H9 (cell line): ENCODE measurements around the gene SEPTIN12. TPM values are rescaled to one million over a fixed set of nuclear protein-coding genes. Genes with fewer than 3 reads are reported as not detected.

Experiments used
- DNase-seq: peaks from one replicate; pipeline ENCODE4 v3.0.0-alpha.2; 2017
- H2AFZ ChIP-seq: one replicate; pipeline ENCODE4 v1.6.1; 2013; ENCODE audit warnings: mild to moderate bottlenecking, low read length, control low read depth, moderate library complexity
- H2AK5ac ChIP-seq: 2 replicates; pipeline ENCODE4 v1.6.1; 2013; ENCODE audit warnings: low read length, control low read depth, mixed read lengths; ENCODE audit not compliant: insufficient read length
- H2BK120ac ChIP-seq: one replicate; pipeline ENCODE4 v1.6.1; 2013; ENCODE audit warnings: low read depth, mild to moderate bottlenecking, low read length, control low read depth, inconsistent platforms; ENCODE audit not compliant: poor library complexity, severe bottlenecking
- H2BK12ac ChIP-seq: 2 replicates; pipeline ENCODE4 v1.6.1; 2013; ENCODE audit warnings: low read length, control low read depth, mixed read lengths, low read depth; ENCODE audit not compliant: insufficient read length
- H2BK15ac ChIP-seq: 2 replicates; pipeline ENCODE4 v1.6.1; 2013; ENCODE audit warnings: low read depth, low read length, control low read depth
- H2BK20ac ChIP-seq: one replicate; pipeline ENCODE4 v1.6.1; 2013; ENCODE audit warnings: low read depth, mild to moderate bottlenecking, low read length, control low read depth, inconsistent platforms; ENCODE audit not compliant: poor library complexity, severe bottlenecking
- H2BK5ac ChIP-seq: 2 replicates; pipeline ENCODE4 v1.6.1; 2013; ENCODE audit warnings: low read length, control low read depth, mixed read lengths; ENCODE audit not compliant: insufficient read length
- H3K14ac ChIP-seq: 2 replicates; pipeline ENCODE4 v1.6.1; 2013; ENCODE audit warnings: low read length, control low read depth; ENCODE audit not compliant: insufficient read depth
- H3K18ac ChIP-seq: 2 replicates; pipeline ENCODE4 v1.6.1; 2013; ENCODE audit warnings: low read depth, mild to moderate bottlenecking, mixed read lengths, low read length, control low read depth; ENCODE audit not compliant: insufficient read length
- H3K23ac ChIP-seq: 2 replicates; pipeline ENCODE4 v1.6.1; 2013; ENCODE audit warnings: low read length, control low read depth, mixed read lengths, low read depth; ENCODE audit not compliant: insufficient read length
- H3K23me2 ChIP-seq: 2 replicates; pipeline ENCODE4 v1.6.1; 2013; ENCODE audit warnings: low read depth, mild to moderate bottlenecking, mixed read lengths, low read length, control low read depth; ENCODE audit not compliant: insufficient read length, poor library complexity, severe bottlenecking
- H3K27ac ChIP-seq: 2 replicates; pipeline ENCODE4 v1.5.1; 2013; ENCODE audit warnings: low read length, control low read depth, mixed read lengths, low read depth; ENCODE audit not compliant: insufficient read length
- H3K27me3 ChIP-seq: 2 replicates; pipeline ENCODE4 v1.6.1; 2013; ENCODE audit warnings: low read length, control low read depth, inconsistent platforms; ENCODE audit not compliant: insufficient read depth
- H3K4ac ChIP-seq: 2 replicates; pipeline ENCODE4 v1.6.1; 2013; ENCODE audit warnings: low read depth, mild to moderate bottlenecking, control low read depth, inconsistent platforms, low read length, moderate library complexity
- H3K4me1 ChIP-seq: 2 replicates; pipeline ENCODE4 v1.6.1; 2013; ENCODE audit warnings: low read length, control low read depth, inconsistent platforms; ENCODE audit not compliant: insufficient read depth
- H3K4me2 ChIP-seq: 2 replicates; pipeline ENCODE4 v1.6.1; 2013; ENCODE audit warnings: low read length, control low read depth, mixed read lengths; ENCODE audit not compliant: insufficient read length, insufficient read depth
- H3K56ac ChIP-seq: 2 replicates; pipeline ENCODE4 v1.6.1; 2013; ENCODE audit warnings: low read depth, mild to moderate bottlenecking, mixed read lengths, low read length, control low read depth; ENCODE audit not compliant: insufficient read length
- H3K79me1 ChIP-seq: 2 replicates; pipeline ENCODE4 v1.6.1; 2013; ENCODE audit warnings: low read depth, mild to moderate bottlenecking, moderate library complexity, low read length, control low read depth, inconsistent platforms; ENCODE audit not compliant: insufficient read depth, poor library complexity, severe bottlenecking
- H3K79me2 ChIP-seq: 2 replicates; pipeline ENCODE4 v1.6.1; 2013; ENCODE audit warnings: low read length, control low read depth, inconsistent platforms; ENCODE audit not compliant: insufficient read depth
- H3K9ac ChIP-seq: 2 replicates; pipeline ENCODE4 v1.6.1; 2013; ENCODE audit warnings: low read length, control low read depth, mixed read lengths; ENCODE audit not compliant: insufficient read length; ENCODE audit errors: extremely low read depth
- H3K9me3 ChIP-seq: one replicate; pipeline ENCODE4 v1.6.1; 2013; ENCODE audit warnings: low read depth, low read length, inconsistent platforms; ENCODE audit not compliant: control insufficient read depth
- H3T11ph ChIP-seq: one replicate; pipeline ENCODE4 v1.6.1; 2013; ENCODE audit warnings: mild to moderate bottlenecking, low read length, control low read depth, inconsistent platforms
- H4K20me1 ChIP-seq: one replicate; pipeline ENCODE4 v1.6.1; 2013; ENCODE audit not compliant: control insufficient read depth, insufficient read length, insufficient read depth
- H4K5ac ChIP-seq: 2 replicates; pipeline ENCODE4 v1.6.1; 2013; ENCODE audit warnings: low read depth, mild to moderate bottlenecking, mixed read lengths, low read length, control low read depth; ENCODE audit not compliant: insufficient read length
- H4K8ac ChIP-seq: replicated peaks from 2 replicates; pipeline ENCODE4 v1.6.1; 2013; ENCODE audit warnings: low read length, control low read depth, mixed read lengths, low read depth; ENCODE audit not compliant: insufficient read length
- H4K91ac ChIP-seq: 2 replicates; pipeline ENCODE4 v1.6.1; 2013; ENCODE audit warnings: low read depth, mild to moderate bottlenecking, moderate library complexity, mixed read lengths, low read length, control low read depth; ENCODE audit not compliant: insufficient read length
- H3K27ac Mint-ChIP-seq, 3 experiments: 2 replicates in 2 of 3; 3 replicates in 1 of 3; pipeline ENCODE4 v1.8.0; 2020 to 2021; ENCODE audit warnings: mixed read lengths in 3 of 3, mild to moderate bottlenecking in 1 of 3, moderate library complexity in 1 of 3
- H3K27me3 Mint-ChIP-seq: 2 replicates; pipeline ENCODE4 v1.8.0; 2021; ENCODE audit warnings: low read depth, mild to moderate bottlenecking, moderate library complexity, mixed read lengths
- H3K36me3 Mint-ChIP-seq, 3 experiments: 2 replicates in 2 of 3; 3 replicates in 1 of 3; pipeline ENCODE4 v1.8.0; 2020 to 2021; ENCODE audit warnings: low read depth in 3 of 3, mixed read lengths in 3 of 3; ENCODE audit not compliant: insufficient read depth in 1 of 3
- H3K4me1 Mint-ChIP-seq, 2 experiments: 2 replicates each; pipeline ENCODE4 v1.8.0; 2020; ENCODE audit warnings: mixed read lengths in 2 of 2
- H3K4me3 Mint-ChIP-seq, 2 experiments: 2 replicates in 1 of 2; 3 replicates in 1 of 2; pipeline ENCODE4 v1.8.0; 2020 to 2021; ENCODE audit warnings: mild to moderate bottlenecking in 2 of 2, mixed read lengths in 2 of 2, moderate library complexity in 1 of 2
- H3K9me3 Mint-ChIP-seq, 2 experiments: 2 replicates in 1 of 2; 3 replicates in 1 of 2; pipeline ENCODE4 v1.8.0; 2020; ENCODE audit warnings: mild to moderate bottlenecking in 2 of 2, mixed read lengths in 2 of 2, moderate library complexity in 1 of 2
- WGBS: extraction: QIAGEN DNeasy Blood & Tissue Kit; methylation state at CpG from one replicate; pipeline ENCODE4 v1.1.7; 2013; ENCODE audit warnings: missing lambda C conversion rate, low lambda C conversion rate, mixed read lengths; ENCODE audit not compliant: insufficient read length; ENCODE audit errors: extremely low coverage; 5-methylcytosine and 5-hydroxymethylcytosine counted together
- total RNA-seq: library from RNA; stranded (reverse); gene quantifications from 2 replicates; pipeline ENCODE4 v1.2.1, GENCODE V29; 2021
- TF ChIP-seq, protein P1 (sequence below): fragments of 200-600 bp; sonication (generic); conservative IDR thresholded peaks from 3 replicates; pipeline ENCODE4 v1.8.0; 2021; ENCODE audit warnings: antibody characterized with exemption, mild to moderate bottlenecking

The SEPTIN12 gene
- total RNA-seq, 1 experiment from 2014 or later, result 0.48 TPM

DNA sequence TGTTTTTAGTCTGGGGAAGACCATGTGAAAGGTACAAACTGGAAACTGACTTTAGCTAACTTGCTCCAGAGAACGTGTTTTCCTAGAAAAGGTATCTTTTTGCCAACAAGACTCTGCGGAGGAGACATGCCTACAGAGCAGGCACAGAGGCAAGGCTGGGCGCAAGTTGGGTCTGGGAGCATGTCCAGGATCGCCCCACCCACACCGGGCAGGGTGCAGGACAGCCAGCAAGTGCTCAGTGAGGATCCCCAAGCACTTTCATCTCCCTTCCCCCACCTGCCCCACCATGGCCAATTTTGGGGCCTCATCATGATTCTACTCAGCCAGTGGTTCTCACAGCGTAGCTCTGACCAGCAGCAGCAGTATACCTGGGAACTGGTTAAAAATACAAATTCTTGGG, 32.5 kb upstream of the SEPTIN12 start:
- H4K91ac ChIP-seq, result no peak overlapping the region
- no peak overlapping the region for H4K5ac ChIP-seq
- no peaks in the 10 kb centered on the region for H3K23me2 ChIP-seq
- Mint-ChIP-seq H3K36me3 (peaks cover 22 to 78% (median 71%) of the 10 kb centered on the region in 3 experiments; a peak in 6 of 7 replicates), H3K4me1 (no peaks in the 10 kb centered on the region), H3K4me3 (no peak overlapping the region), H3K9me3 (no peaks in the 10 kb centered on the region), H3K27me3 (no peaks in the 10 kb centered on the region), H3K27ac (no peak overlapping the region)
- H3K23ac ChIP-seq, result no peak overlapping the region
- no peaks in the 10 kb centered on the region for H4K20me1 ChIP-seq
- no peaks in the 10 kb centered on the region for H3K79me2 ChIP-seq
- no peak overlapping the region for H3K56ac ChIP-seq
- H3T11ph ChIP-seq, result no peak overlapping the region
- H4K8ac ChIP-seq, result no peak overlapping the region
- no peaks in the 10 kb centered on the region for H3K27me3 ChIP-seq
- no peak overlapping the region for H3K4ac ChIP-seq
- no CpG with 5 or more reads among the region's 6 CpGs for WGBS
- no peaks in the 10 kb centered on the region for H3K4me1 ChIP-seq
- H3K79me1 ChIP-seq, result no peaks in the 10 kb centered on the region
- no peak overlapping the region for H2BK20ac ChIP-seq
- no peak overlapping the region for H2BK15ac ChIP-seq
- no peak overlapping the region for H3K27ac ChIP-seq
- no peak overlapping the region for H3K18ac ChIP-seq
- no peak overlapping the region for H3K9ac ChIP-seq
- H2AFZ ChIP-seq, result no peak overlapping the region
- no peak overlapping the region for H3K14ac ChIP-seq
- H2BK120ac ChIP-seq, result no peak overlapping the region
- H2AK5ac ChIP-seq, result no peak overlapping the region
- no peak for DNase-seq
- H2BK5ac ChIP-seq, result no peak overlapping the region
- no peak overlapping the region for H2BK12ac ChIP-seq
- H3K4me2 ChIP-seq, result no peak overlapping the region
- no peaks in the 10 kb centered on the region for H3K9me3 ChIP-seq
- TF ChIP-seq, protein P1, sequence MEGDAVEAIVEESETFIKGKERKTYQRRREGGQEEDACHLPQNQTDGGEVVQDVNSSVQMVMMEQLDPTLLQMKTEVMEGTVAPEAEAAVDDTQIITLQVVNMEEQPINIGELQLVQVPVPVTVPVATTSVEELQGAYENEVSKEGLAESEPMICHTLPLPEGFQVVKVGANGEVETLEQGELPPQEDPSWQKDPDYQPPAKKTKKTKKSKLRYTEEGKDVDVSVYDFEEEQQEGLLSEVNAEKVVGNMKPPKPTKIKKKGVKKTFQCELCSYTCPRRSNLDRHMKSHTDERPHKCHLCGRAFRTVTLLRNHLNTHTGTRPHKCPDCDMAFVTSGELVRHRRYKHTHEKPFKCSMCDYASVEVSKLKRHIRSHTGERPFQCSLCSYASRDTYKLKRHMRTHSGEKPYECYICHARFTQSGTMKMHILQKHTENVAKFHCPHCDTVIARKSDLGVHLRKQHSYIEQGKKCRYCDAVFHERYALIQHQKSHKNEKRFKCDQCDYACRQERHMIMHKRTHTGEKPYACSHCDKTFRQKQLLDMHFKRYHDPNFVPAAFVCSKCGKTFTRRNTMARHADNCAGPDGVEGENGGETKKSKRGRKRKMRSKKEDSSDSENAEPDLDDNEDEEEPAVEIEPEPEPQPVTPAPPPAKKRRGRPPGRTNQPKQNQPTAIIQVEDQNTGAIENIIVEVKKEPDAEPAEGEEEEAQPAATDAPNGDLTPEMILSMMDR, result no peak
